ENCODE results near the gene COX19. TPM values are rescaled to one million over a fixed set of nuclear protein-coding genes. Genes with fewer than 3 reads are reported as not detected.

COX19 gene
- total and polyA plus RNA-seq, 2 of the 13 experiments (the other 11 are each of a cell fraction or from before 2014, with no cell fraction given) = 11.5 to 21.7 TPM

- TF ChIP-seq AFF4 (CRISPR knock-in tag; IDR thresholded peaks at IDR 0.05) (no peak), NAIF1 (CRISPR knock-in tag; IDR thresholded peaks at IDR 0.05; ENCODE audit: borderline replicate concordance) (no peak), ZNF598 (CRISPR knock-in tag; IDR thresholded peaks at IDR 0.05; ENCODE audit: borderline replicate concordance) (no peak), ZNF362 (CRISPR knock-in tag; IDR thresholded peaks at IDR 0.05; ENCODE audit: borderline replicate concordance) (no peak), SIX4 (CRISPR knock-in tag; IDR thresholded peaks at IDR 0.05) (no peak), POLR2G (IDR thresholded peaks at IDR 0.05; ENCODE audit: low read depth, low read length) (no peak; the same call in 1 of the 2 replicates), MTF1 (CRISPR knock-in tag; IDR thresholded peaks at IDR 0.05) (no peak), SNAPC5 (CRISPR knock-in tag; IDR thresholded peaks at IDR 0.05; ENCODE audit: borderline replicate concordance) (no peak), KMT2A (CRISPR knock-in tag; IDR thresholded peaks at IDR 0.05) (no peak), SPEN (CRISPR knock-in tag; IDR thresholded peaks at IDR 0.05; ENCODE audit: low read depth) (no peak), ARNT (IDR thresholded peaks at IDR 0.05) (no peak), CEBPZ (IDR thresholded peaks at IDR 0.05; ENCODE audit: low read length) (no peak), ZNF510 (CRISPR knock-in tag; IDR thresholded peaks at IDR 0.05; ENCODE audit: low read depth) (no peak), ZSCAN22 (CRISPR knock-in tag; IDR thresholded peaks at IDR 0.05) (no peak), CHCHD3 (CRISPR knock-in tag; IDR thresholded peaks at IDR 0.05) (no peak), HNRNPL (IDR thresholded peaks at IDR 0.05; ENCODE audit: low read depth, low read length) (no peak), ZNF703 (CRISPR knock-in tag; IDR thresholded peaks at IDR 0.05; ENCODE audit: borderline replicate concordance) (no peak), ZFP91 (CRISPR knock-in tag; IDR thresholded peaks at IDR 0.05; ENCODE audit: borderline replicate concordance) (0 out of 2 replicates have a peak, but pooled peaks have one; percentile 44), SP5 (CRISPR knock-in tag; IDR thresholded peaks at IDR 0.05; ENCODE audit: borderline replicate concordance, low read depth) (no peak), NFIC (IDR thresholded peaks at IDR 0.05; ENCODE audit: low read length) (no peak)
These were observed 15.1 kb upstream of the COX19 start (continued) for GRCh38 chr7:990352-990932.
